A549 (cell line): ENCODE data around the gene CDC42EP1. TPM values are rescaled to one million over a fixed set of nuclear protein-coding genes. Genes with fewer than 3 reads are reported as not detected.
"Not testable (repeated sequence)": the region's sequence is repeated elsewhere in the genome, so short reads cannot be mapped to it uniquely, and the experiment has no call there.

Experiments used
- ATAC-seq, 2 experiments: fragments of 200-7000 bp in 1 of 2; fragments of >200 bp in 1 of 2; cut with Nextera tagmentation in 1 of 2; cut with Tn5 transposase in 1 of 2; 3 replicates each; pipeline versions ENCODE4 v1.8.0 to v1.9.1; 2018 to 2020; ENCODE audit warnings: mild to moderate bottlenecking in 1 of 2, moderate library complexity in 1 of 2
- CTCF ChIA-PET: fragments of 300-600 bp; sonication (Branson Sonifier 250); formaldehyde crosslinking; extraction: SDS; loops from one replicate; lab custom pipeline; 2021; ENCODE audit warnings: antibody characterized with exemption, inconsistent platforms; lab: Yijun Ruan, JAX
- POLR2A ChIA-PET: fragments of 350-600 bp; formaldehyde crosslinking; extraction: SDS; loops from one replicate; lab custom pipeline; 2021; ENCODE audit warnings: antibody characterized with exemption, inconsistent platforms; lab: Yijun Ruan, JAX
- DNase-seq, 2 experiments: peaks; one replicate each; pipeline versions ENCODE4 v3.0.0 to v3.0.0-alpha.2; 2011 to 2016; ENCODE audit warnings: low read depth in 1 of 2, low spot score in 1 of 2
- FAIRE-seq: peaks from 2 replicates; lab custom pipeline; 2011; peaks lifted over from hg19 to GRCh38; lab: Jason Lieb, UNC
- H3K27ac ChIP-seq, 2 experiments: fragments of >200 bp; sonication (Bioruptor Twin); formaldehyde crosslinking; 3 replicates each; pipeline ENCODE4 v1.5.1; 2016 to 2017
- H3K4me1 ChIP-seq: fragments of >200 bp; sonication (Bioruptor Twin); formaldehyde crosslinking; 3 replicates; pipeline ENCODE4 v1.6.1; 2016
- H3K4me2 ChIP-seq: fragments of >200 bp; sonication (Bioruptor Twin); formaldehyde crosslinking; 3 replicates; pipeline ENCODE4 v1.6.1; 2016
- H3K4me3 ChIP-seq: fragments of >200 bp; sonication (Bioruptor Twin); formaldehyde crosslinking; 3 replicates; pipeline ENCODE4 v1.5.1; 2016
- H3K9me3 ChIP-seq: fragments of >200 bp; sonication (Bioruptor Twin); formaldehyde crosslinking; 3 replicates; pipeline ENCODE4 v1.6.1; 2016
- BHLHE40 ChIP-seq: IDR thresholded peaks from 2 replicates; pipeline ENCODE4 v1.6.1; 2012; ENCODE audit warnings: low read depth, low read length, inconsistent platforms
- CHD2 ChIP-seq: fragments of 150-350 bp; IDR thresholded peaks from 2 replicates; pipeline ENCODE4 v1.6.1; 2014; ENCODE audit warnings: low read length; ENCODE audit not compliant: partially characterized antibody
- CHD4 ChIP-seq: fragments of 200-600 bp; sonication (generic); IDR thresholded peaks from 2 replicates; pipeline ENCODE4 v1.6.1; 2016; ENCODE audit warnings: antibody characterized with exemption, mild to moderate bottlenecking, borderline replicate concordance
- E2F6 ChIP-seq: IDR thresholded peaks from 2 replicates; pipeline ENCODE4 v1.6.1; 2012; ENCODE audit warnings: low read depth, borderline replicate concordance
- EHF ChIP-seq: fragments of 250-450 bp; sonication (Bioruptor Pico); IDR thresholded peaks from 2 replicates; pipeline ENCODE4 v1.5.0; 2020; ENCODE audit warnings: mild to moderate bottlenecking
- EHMT2 ChIP-seq: fragments of 200-600 bp; sonication (generic); IDR thresholded peaks from 2 replicates; pipeline ENCODE4 v1.6.1; 2016; ENCODE audit warnings: antibody characterized with exemption, low read depth, mild to moderate bottlenecking, moderate library complexity
- FOSL2 ChIP-seq, 2 experiments: fragments of 450-650 bp in 1 of 2; fragments of >200 bp in 1 of 2; sonication (Bioruptor Twin) in 1 of 2; formaldehyde crosslinking; IDR thresholded peaks; 2 replicates each; pipeline versions ENCODE4 v1.5.0 to v1.6.1; 2016 to 2020; ENCODE audit warnings: mild to moderate bottlenecking in 1 of 2, moderate library complexity in 1 of 2
- GATA3 ChIP-seq: IDR thresholded peaks from 2 replicates; pipeline ENCODE4 v1.6.1; 2012; ENCODE audit warnings: borderline replicate concordance
- JUN ChIP-seq, 2 experiments: fragments of >200 bp; sonication (Bioruptor Twin); formaldehyde crosslinking; IDR thresholded peaks; 2 replicates in 1 of 2; 3 replicates in 1 of 2; pipeline ENCODE4 v1.6.1; 2016 to 2017
- MYC ChIP-seq: IDR thresholded peaks from 2 replicates; pipeline ENCODE4 v1.6.1; 2012; ENCODE audit warnings: mild to moderate bottlenecking, inconsistent platforms, low read length, improper control_type of control experiment, borderline replicate concordance
- NFE2L2 ChIP-seq: fragments of 150-350 bp; conservative IDR thresholded peaks from 2 replicates; pipeline ENCODE4 v1.6.1; 2014; ENCODE audit warnings: low read length
- PBX3 ChIP-seq: IDR thresholded peaks from 2 replicates; pipeline ENCODE4 v1.6.1; 2012
- RCOR1 ChIP-seq: fragments of 150-350 bp; IDR thresholded peaks from 2 replicates; pipeline ENCODE4 v1.6.1; 2014; ENCODE audit warnings: antibody characterized with exemption, low read length, low read depth
- TFCP2L1 ChIP-seq: fragments of 250-450 bp; sonication (Bioruptor Pico); IDR thresholded peaks from 2 replicates; pipeline ENCODE4 v1.5.0; 2021; ENCODE audit warnings: mild to moderate bottlenecking
- ZC3H11A ChIP-seq: fragments of 450-650 bp; IDR thresholded peaks from 2 replicates; pipeline ENCODE4 v1.6.1; 2014; ENCODE audit warnings: antibody characterized with exemption, mild to moderate bottlenecking
- ZNF302 ChIP-seq: fragments of 250-450 bp; sonication (Bioruptor Pico); IDR thresholded peaks from 2 replicates; pipeline ENCODE4 v1.9.0; 2021; ENCODE audit warnings: inconsistent platforms, mild to moderate bottlenecking, moderate library complexity
- WGBS: methylation state at CpG from one replicate; pipeline ENCODE4 v1.1.6; 2017; ENCODE audit errors: missing lambda C conversion rate; 5-methylcytosine and 5-hydroxymethylcytosine counted together
- polyA plus RNA-seq, 4 experiments: library from polyadenylated mRNA; depleted of rRNA in 3 of 4; stranded (reverse); fragments of >200 nt; fragmentation: RNase III in 1 of 4; extraction: RNeasy Plus Mini Kit Qiagen cat#74134 plus additional on column Dnase treatment in 1 of 4; gene quantifications; 2 replicates in 3 of 4; 3 replicates in 1 of 4; pipeline ENCODE4 v1.2.3, GENCODE V29; 2011 to 2017
- TF ChIP-seq, protein P1 (sequence below): fragments of 250-450 bp; sonication (Bioruptor Pico); IDR thresholded peaks from 2 replicates; pipeline ENCODE4 v1.5.0; 2020; ENCODE audit warnings: low read depth, mild to moderate bottlenecking, moderate library complexity
- TF ChIP-seq, protein P2 (sequence below): fragments of >200 bp; sonication (Bioruptor Twin); formaldehyde crosslinking; IDR thresholded peaks from 3 replicates; pipeline ENCODE4 v1.5.1; 2016
- TF ChIP-seq, protein P3 (sequence below): fragments of >200 bp; sonication (Bioruptor Twin); formaldehyde crosslinking; IDR thresholded peaks from 2 replicates; pipeline ENCODE4 v1.6.1; 2016

Gene CDC42EP1
- polyA plus RNA-seq, 2 of the 4 experiments (the other 2 are of a cell fraction): 16.0 to 20.2 TPM

DNA sequence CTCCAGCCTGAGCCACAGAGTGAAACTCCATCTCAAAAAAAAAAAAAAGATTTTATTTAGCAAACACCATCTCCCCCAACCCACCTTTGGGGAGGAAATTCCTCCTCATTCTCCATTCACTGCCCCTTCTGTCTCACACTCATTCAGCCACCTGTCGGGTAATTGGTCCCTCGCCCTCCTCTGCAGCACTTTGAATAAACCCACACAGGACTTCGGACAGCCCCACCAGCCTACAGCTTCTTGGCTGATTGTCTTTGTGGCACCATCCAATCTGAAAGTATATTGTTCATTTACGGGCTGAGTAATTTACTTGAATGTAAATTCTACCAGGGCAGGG lies 40.9 kb downstream of the CDC42EP1 start (continued):
- TF ChIP-seq, protein P1, sequence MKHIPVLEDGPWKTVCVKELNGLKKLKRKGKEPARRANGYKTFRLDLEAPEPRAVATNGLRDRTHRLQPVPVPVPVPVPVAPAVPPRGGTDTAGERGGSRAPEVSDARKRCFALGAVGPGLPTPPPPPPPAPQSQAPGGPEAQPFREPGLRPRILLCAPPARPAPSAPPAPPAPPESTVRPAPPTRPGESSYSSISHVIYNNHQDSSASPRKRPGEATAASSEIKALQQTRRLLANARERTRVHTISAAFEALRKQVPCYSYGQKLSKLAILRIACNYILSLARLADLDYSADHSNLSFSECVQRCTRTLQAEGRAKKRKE (CRISPR knock-in tag): no peak
- TF ChIP-seq RCOR1 (no peak), TFCP2L1 (CRISPR knock-in tag) (no peak), MYC (no peak), ZC3H11A (no peak), GATA3 (no peak), ZNF302 (CRISPR knock-in tag) (no peak), EHMT2 (no peak), EHF (CRISPR knock-in tag) (no peak), CHD2 (no peak)
- TF ChIP-seq, protein P2, sequence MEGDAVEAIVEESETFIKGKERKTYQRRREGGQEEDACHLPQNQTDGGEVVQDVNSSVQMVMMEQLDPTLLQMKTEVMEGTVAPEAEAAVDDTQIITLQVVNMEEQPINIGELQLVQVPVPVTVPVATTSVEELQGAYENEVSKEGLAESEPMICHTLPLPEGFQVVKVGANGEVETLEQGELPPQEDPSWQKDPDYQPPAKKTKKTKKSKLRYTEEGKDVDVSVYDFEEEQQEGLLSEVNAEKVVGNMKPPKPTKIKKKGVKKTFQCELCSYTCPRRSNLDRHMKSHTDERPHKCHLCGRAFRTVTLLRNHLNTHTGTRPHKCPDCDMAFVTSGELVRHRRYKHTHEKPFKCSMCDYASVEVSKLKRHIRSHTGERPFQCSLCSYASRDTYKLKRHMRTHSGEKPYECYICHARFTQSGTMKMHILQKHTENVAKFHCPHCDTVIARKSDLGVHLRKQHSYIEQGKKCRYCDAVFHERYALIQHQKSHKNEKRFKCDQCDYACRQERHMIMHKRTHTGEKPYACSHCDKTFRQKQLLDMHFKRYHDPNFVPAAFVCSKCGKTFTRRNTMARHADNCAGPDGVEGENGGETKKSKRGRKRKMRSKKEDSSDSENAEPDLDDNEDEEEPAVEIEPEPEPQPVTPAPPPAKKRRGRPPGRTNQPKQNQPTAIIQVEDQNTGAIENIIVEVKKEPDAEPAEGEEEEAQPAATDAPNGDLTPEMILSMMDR: no peak
- TF ChIP-seq, protein P3, sequence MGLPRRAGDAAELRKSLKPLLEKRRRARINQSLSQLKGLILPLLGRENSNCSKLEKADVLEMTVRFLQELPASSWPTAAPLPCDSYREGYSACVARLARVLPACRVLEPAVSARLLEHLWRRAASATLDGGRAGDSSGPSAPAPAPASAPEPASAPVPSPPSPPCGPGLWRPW: no peak

GRCh38 chr22:37601540-37602442 lies 41.5 kb downstream of the CDC42EP1 start:
- 57% methylated on average over 14 of the region's 14 CpGs for WGBS
- no peak overlapping the region for H3K4me2 ChIP-seq
- H3K9me3 ChIP-seq: no peaks in the 10 kb centered on the region
- ATAC-seq: peak; percentile 47 to 76; a peak in 3 of 6 replicates
- no peak for TF ChIP-seq BHLHE40
- TF ChIP-seq ZC3H11A: no peak
- TF ChIP-seq, all 56 proteins: peak for 0
- FAIRE-seq (no peak), DNase-seq (peak in 1 of 2 experiments; percentile 30)
- Histone ChIP-seq H3K4me3 (no peak overlapping the region), H3K27ac (no peak overlapping the region), H3K4me1 (peaks cover 14% of the 10 kb centered on the region)
- CTCF ChIA-PET: interaction anchor here (0.9 to 4.0 kb wide), 6 partner anchors 9 to 284 kb away, joined by 3 to 22 read pairs (median 4); no protein-coding TSS in a partner anchor
- POLR2A ChIA-PET: no interaction called here

DNA sequence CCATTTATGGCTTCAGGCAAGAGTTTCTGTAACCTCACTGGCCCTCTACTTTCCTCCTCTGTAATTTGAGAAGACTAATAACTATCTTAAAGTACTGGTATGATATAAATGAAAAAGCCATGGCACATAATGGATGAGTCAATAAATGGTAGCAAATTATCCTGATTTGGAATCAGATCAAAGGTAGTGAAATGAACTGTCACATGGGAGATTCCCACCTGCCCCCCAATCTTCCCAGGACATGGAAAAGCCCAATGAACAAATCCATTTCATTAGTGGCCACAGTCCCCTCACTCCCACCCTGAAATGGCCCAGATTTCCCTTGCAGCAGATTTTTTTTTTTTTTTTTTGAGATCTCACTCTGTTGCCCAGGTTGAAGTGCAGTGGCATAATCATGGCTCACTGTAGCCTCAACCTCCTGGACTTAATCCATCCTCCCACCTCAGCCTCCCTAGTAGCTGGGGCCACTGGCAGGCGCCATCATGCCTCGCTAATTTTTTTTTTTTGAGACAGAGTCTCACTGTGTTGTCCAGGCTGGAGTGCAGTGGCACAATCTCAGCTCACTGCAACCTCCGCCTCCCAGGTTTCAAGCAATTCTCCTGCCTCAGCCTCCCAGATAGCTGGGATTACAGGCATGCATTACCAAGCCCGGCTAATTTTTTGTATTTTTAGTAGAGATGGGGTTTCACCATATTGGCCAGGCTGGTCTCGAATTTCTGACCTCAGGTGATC lies 42.4 kb downstream of the CDC42EP1 start:
- peaks cover 14% of the 10 kb centered on the region for H3K4me1 ChIP-seq
- H3K4me3 ChIP-seq, FAIRE-seq, H3K27ac ChIP-seq, H3K9me3 ChIP-seq, POLR2A ChIA-PET, DNase-seq, ATAC-seq, H3K4me2 ChIP-seq: not testable (repeated sequence)
- CTCF ChIA-PET: interaction anchor here (0.8 to 4.0 kb wide), 7 partner anchors 10 to 285 kb away, joined by 3 to 22 read pairs (median 4); no protein-coding TSS in a partner anchor
- 58% methylated on average over 5 of the region's 5 CpGs for WGBS

DNA sequence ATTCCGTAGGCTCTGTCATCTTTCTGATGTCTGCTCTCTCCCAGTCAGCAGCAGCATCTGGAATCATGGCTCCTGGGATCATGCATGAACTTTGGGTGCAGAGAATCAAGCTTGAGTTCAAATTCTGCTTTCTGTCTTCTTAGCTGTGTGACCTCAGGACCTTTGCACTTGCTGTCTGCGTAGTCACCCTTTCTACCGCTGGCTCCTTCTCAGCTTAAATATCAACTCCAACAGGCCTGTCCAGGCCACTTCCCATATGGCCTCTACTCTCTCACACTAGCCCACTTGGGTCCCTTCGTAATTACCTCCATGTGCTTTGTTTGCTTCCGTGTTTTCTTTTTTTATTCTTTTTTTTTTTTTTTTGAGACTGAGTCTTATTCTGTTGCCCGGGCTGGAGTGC lies 43.8 kb downstream of the CDC42EP1 start:
- Histone ChIP-seq H3K4me3 (no peak overlapping the region), H3K4me2 (no peak overlapping the region)
- POLR2A ChIA-PET: no interaction called here
- ATAC-seq (no peak), FAIRE-seq (no peak)
- CTCF ChIA-PET: interaction anchor here (0.6 to 4.0 kb wide), 6 partner anchors 12 to 40 kb away, joined by 3 to 22 read pairs (median 3); no protein-coding TSS in a partner anchor
- WGBS: 92% methylated on average over 6 of the region's 6 CpGs
- no peak for TF ChIP-seq PBX3
- TF ChIP-seq RCOR1: no peak
- no peak for TF ChIP-seq CHD4
- no peak for TF ChIP-seq FOSL2 (IDR thresholded peaks at IDR 0.05)
- TF ChIP-seq FOSL2 (CRISPR knock-in tag; IDR thresholded peaks at IDR 0.05): no peak
- TF ChIP-seq NFE2L2: no peak
- no peak for TF ChIP-seq JUN (IDR thresholded peaks at IDR 0.05)
- no peak for TF ChIP-seq E2F6
- TF ChIP-seq, all 56 proteins: peak for 0
- Histone ChIP-seq H3K27ac (no peak overlapping the region), H3K9me3 (no peaks in the 10 kb centered on the region), H3K4me1 (peaks cover 5% of the 10 kb centered on the region)
- no peak for DNase-seq
